HEK293 (cell line): ENCODE data around the gene MTFP1.

ENCODE experiments used
- CTCF ChIP-seq: fragments of 450-650 bp; formaldehyde crosslinking; IDR thresholded peaks from 2 replicates; pipeline ENCODE4 v1.5.1; 2016; ENCODE audit warnings: missing biosample characterization, missing genetic modification characterization
- REST ChIP-seq: fragments of 450-650 bp; formaldehyde crosslinking; IDR thresholded peaks from 2 replicates; pipeline ENCODE4 v1.5.1; 2016; ENCODE audit warnings: missing biosample characterization, missing genetic modification characterization
- ZBTB11 ChIP-seq: fragments of 450-650 bp; formaldehyde crosslinking; conservative IDR thresholded peaks from 2 replicates; pipeline ENCODE4 v1.5.1; 2016; ENCODE audit warnings: low read depth, missing biosample characterization, missing genetic modification characterization
- ZNF169 ChIP-seq: fragments of 450-650 bp; formaldehyde crosslinking; IDR thresholded peaks from 2 replicates; pipeline ENCODE4 v1.5.1; 2016; ENCODE audit warnings: missing biosample characterization, missing genetic modification characterization
- ZNF174 ChIP-seq: fragments of 450-650 bp; formaldehyde crosslinking; IDR thresholded peaks from 2 replicates; pipeline ENCODE4 v1.5.0; 2017; ENCODE audit warnings: missing biosample characterization, mild to moderate bottlenecking, missing genetic modification characterization
- ZNF350 ChIP-seq: fragments of 450-650 bp; formaldehyde crosslinking; IDR thresholded peaks from 2 replicates; pipeline ENCODE4 v1.5.0; 2017; ENCODE audit warnings: missing biosample characterization, mild to moderate bottlenecking, missing genetic modification characterization
- ZNF791 ChIP-seq: fragments of 450-650 bp; formaldehyde crosslinking; IDR thresholded peaks from 2 replicates; pipeline ENCODE4 v1.5.1; 2016; ENCODE audit warnings: missing biosample characterization, missing genetic modification characterization

- no peak for TF ChIP-seq REST (tag by site-specific recombination)
- no peak for TF ChIP-seq CTCF
- no peak for TF ChIP-seq ZNF350 (tag by site-specific recombination)
- no peak for TF ChIP-seq ZNF791 (tag by site-specific recombination)
- TF ChIP-seq ZNF169 (tag by site-specific recombination): no peak
- TF ChIP-seq ZNF174 (tag by site-specific recombination): no peak
- TF ChIP-seq ZBTB11 (tag by site-specific recombination): no peak
These were observed 29.7 kb downstream of the MTFP1 start for GRCh38 chr22:30455075-30455840.
